Measurements from ENCODE around the gene C16orf74.
A peak's percentile ranks its signal among the peaks of the same experiment; 100 is the strongest.

C16orf74 gene

DNA sequence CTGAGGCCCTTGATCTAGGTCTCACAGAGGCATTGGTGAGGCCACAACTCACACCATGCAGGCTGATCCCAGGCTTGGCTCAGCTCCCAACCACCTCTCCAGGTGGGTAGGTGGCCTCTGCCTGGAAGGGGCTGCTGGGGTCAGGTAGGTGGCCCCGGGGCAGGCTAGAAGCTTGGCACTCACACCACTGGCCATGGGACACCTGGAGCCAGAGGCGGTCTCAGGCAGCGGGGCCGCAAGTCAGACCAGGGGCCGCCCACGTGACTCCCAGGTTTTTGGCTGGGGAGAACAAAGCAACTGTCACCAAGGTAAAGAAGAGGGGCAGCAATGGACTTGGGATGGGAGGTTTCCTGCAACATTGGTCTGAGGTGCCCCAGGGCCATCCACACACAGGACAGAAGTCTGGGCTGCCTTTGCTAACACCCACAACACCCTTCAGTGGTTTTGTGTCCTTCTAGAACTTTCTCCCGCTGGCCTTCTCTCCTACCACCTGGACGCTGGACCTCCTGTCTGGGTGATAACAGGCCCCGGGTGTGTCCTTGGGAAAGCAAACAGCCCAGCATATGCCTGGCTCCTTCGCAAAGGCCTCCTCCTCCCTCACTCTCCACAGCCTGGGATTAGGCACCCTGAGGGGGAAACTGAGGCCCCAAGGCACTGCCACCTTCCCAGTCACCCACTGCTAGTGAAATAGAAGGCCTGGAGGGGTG, 16.4 kb downstream of the C16orf74 start:
- Histone ChIP-seq H3K27me3 (no peaks in the 10 kb centered on the region), H3K4me2 (peak overlapping the region; percentile 91), H3K9me3 (no peaks in the 10 kb centered on the region), H3K4me3 (peak overlapping the region; percentile 42; the same call in 1 of the 2 replicates), H3K4me1 (peaks cover 96% of the 10 kb centered on the region), H3K36me3 (peaks cover 11% of the 10 kb centered on the region; the same call in 1 of the 2 replicates), H3K9ac (peak overlapping the region; percentile 51; the same call in 1 of the 2 replicates), H4K20me1 (peaks cover 50% of the 10 kb centered on the region), H3K27ac (peak overlapping the region; percentile 78)
- no peak for TF ChIP-seq Cebpa-rat (IDR thresholded peaks at IDR 0.05)

DNA sequence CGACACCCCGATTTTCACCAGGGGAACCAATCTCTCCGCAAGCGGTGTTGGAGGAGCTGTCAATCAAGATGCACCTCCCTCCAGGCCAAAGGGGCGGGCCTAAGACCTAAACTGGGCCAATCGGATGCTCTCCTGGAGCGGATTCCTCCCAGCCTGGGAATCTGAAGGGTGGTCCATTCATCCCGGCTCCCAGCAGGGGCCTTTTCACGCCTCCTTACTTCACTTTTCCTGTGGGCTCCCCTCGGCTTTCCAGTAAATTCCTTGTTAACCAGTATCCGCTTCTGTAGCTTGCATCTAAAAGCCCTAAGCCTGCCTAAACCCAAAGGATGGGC, 17.1 kb downstream of the C16orf74 start:
- TF ChIP-seq Cebpa-rat (IDR thresholded peaks at IDR 0.05), result no peak
- H3K4me3 ChIP-seq, result no peak overlapping the region
- peak overlapping the region; percentile 91 for H3K4me2 ChIP-seq
- peak overlapping the region; percentile 78 for H3K27ac ChIP-seq
- H3K36me3 ChIP-seq, result peaks cover 4% of the 10 kb centered on the region; the same call in 1 of the 2 replicates
- peaks cover 99% of the 10 kb centered on the region for H3K4me1 ChIP-seq
- no peak overlapping the region for H3K9ac ChIP-seq
- H3K9me3 ChIP-seq, result no peaks in the 10 kb centered on the region
- peaks cover 45% of the 10 kb centered on the region for H4K20me1 ChIP-seq
- H3K27me3 ChIP-seq, result no peaks in the 10 kb centered on the region

DNA sequence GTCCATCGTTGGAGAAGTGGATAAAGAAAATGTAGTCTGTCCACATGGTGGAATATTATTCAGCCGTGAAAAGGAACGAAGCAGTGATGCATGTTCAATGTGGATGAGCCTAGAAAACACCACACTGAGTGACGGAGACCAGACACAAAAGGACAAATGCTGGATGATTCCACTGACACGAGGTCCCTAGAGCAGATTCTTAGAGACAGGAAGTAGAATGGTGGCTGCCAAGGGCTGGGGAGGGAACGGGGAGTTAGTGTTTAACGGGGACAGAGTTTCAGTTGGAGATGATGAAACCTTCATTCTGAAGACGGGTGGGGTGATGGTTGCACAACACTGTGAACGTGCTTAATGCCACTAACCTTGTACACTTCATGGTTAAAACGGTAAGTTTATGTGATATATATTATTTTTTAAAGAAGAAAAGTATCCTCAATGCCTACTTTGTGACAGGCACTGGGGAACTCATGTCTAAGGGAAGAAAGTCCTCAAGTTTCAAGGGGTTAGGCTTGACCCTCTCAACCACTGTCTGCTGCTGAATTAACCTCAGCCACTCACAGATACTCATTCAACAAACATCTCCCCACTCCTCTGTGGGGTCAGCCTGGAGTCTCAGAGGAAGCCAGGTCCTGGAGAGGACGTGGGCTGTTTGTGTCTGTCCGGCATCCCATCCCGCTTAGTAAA, 17.6 kb downstream of the C16orf74 start:
- H3K4me3 ChIP-seq, result no peak overlapping the region
- H3K4me2 ChIP-seq, result peak overlapping the region; percentile 91
- peaks cover 40% of the 10 kb centered on the region for H4K20me1 ChIP-seq
- no peak overlapping the region for H3K9ac ChIP-seq
- H3K27ac ChIP-seq, result peak overlapping the region; percentile 78
- peak; percentile 95 for TF ChIP-seq Cebpa-rat (IDR thresholded peaks at IDR 0.05)
- peaks cover 99% of the 10 kb centered on the region for H3K4me1 ChIP-seq
- H3K36me3 ChIP-seq, result peaks cover 4% of the 10 kb centered on the region; the same call in 1 of the 2 replicates
- H3K27me3 ChIP-seq, result no peaks in the 10 kb centered on the region
- no peaks in the 10 kb centered on the region for H3K9me3 ChIP-seq

DNA sequence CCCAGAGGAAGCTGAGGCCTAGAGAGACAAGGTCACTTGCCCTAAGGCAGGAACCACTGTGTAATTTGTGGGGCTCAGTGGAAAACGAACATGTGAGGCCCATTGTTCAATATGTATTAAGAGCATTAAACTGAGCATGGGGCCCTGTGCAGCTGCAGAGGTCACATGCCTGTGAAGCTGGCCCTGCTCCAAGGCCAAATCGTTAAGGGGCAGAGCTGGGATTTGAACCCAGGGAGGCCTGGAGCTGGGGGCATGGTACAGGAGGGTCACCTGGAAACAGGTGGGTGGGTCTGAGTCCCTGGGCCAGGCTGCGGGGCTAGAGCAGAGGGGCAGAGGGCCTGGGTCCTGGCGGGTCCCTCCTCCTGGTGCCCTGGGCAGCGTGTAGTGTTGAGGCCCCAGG, 19.7 kb downstream of the C16orf74 start:
- TF ChIP-seq Cebpa-rat (IDR thresholded peaks at IDR 0.05), result no peak
- Histone ChIP-seq H3K27ac (no peak overlapping the region), H3K9me3 (no peaks in the 10 kb centered on the region), H3K27me3 (no peaks in the 10 kb centered on the region), H3K9ac (no peak overlapping the region), H3K4me2 (peak overlapping the region; percentile 90), H3K36me3 (peaks cover 21% of the 10 kb centered on the region), H3K4me3 (no peak overlapping the region), H3K4me1 (peaks cover 85% of the 10 kb centered on the region), H4K20me1 (peaks cover 19% of the 10 kb centered on the region)

DNA sequence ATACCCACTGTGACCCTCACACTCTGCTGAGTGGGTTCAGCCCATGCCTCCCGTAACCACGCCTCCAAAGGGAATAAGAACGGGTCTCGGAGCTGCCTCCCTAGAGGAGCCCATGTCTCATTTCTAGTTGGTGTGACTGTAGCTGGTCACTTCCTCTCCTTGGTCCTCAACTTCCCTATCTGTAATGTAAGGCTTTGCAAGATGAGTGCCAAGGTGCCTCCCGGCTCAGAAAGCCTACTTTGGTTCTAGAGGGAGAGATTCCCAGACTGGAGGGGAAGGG, 20.8 kb downstream of the C16orf74 start:
- H3K4me2 ChIP-seq, result peak overlapping the region; percentile 90
- peaks cover 77% of the 10 kb centered on the region for H3K4me1 ChIP-seq
- no peaks in the 10 kb centered on the region for H3K27me3 ChIP-seq
- H4K20me1 ChIP-seq, result peaks cover 8% of the 10 kb centered on the region
- H3K9me3 ChIP-seq, result no peaks in the 10 kb centered on the region
- peak overlapping the region; percentile 67; the same call in 1 of the 2 replicates for H3K9ac ChIP-seq
- peak overlapping the region; percentile 83 for H3K27ac ChIP-seq
- peak overlapping the region; percentile 41; the same call in 1 of the 2 replicates for H3K4me3 ChIP-seq
- no peak for TF ChIP-seq Cebpa-rat (IDR thresholded peaks at IDR 0.05)
- peaks cover 31% of the 10 kb centered on the region for H3K36me3 ChIP-seq

DNA sequence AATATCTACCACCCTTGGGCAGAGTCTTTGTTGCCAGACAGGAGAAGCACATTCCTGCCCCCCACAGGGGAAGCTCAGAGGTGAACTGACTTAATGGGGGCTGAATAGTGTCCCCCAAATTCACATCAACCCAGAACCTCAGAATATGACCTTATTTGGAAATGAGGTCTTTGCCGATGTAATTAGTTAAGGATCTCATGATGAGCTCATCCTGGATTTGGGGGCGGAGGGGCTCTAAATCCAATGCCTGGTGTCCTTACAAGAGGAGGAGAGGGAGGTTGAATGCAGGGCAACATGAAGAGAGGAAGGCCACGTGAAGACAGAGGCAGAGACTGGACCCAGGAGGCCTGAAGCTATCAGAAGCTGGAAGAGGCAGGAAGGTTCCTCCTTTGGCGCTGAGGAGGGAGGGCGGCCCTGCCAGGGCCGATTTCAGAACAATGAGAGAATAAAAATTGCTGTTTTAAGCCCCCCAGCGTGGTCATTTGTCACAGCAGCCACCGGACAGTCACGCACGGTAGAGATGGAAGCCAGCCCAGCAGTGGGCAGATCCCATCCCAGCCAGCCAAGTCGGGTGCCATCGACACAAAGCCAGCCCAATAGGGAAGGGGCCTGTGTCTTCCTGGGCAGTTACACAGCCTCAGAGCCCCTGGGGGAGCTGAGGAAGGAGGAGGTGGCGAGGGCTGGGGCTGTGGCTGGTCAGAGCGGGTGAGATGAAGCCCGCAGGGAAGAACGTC, 21.3 kb downstream of the C16orf74 start:
- H4K20me1 ChIP-seq, result peaks cover 3% of the 10 kb centered on the region; the same call in 1 of the 2 replicates
- peaks cover 75% of the 10 kb centered on the region for H3K4me1 ChIP-seq
- H3K9me3 ChIP-seq, result no peaks in the 10 kb centered on the region
- H3K4me2 ChIP-seq, result peak overlapping the region; percentile 90
- no peaks in the 10 kb centered on the region for H3K27me3 ChIP-seq
- peak overlapping the region; percentile 83 for H3K27ac ChIP-seq
- H3K9ac ChIP-seq, result peak overlapping the region; percentile 67
- peak overlapping the region; percentile 41 for H3K4me3 ChIP-seq
- TF ChIP-seq Cebpa-rat (IDR thresholded peaks at IDR 0.05), result no peak
- peaks cover 36% of the 10 kb centered on the region for H3K36me3 ChIP-seq

DNA sequence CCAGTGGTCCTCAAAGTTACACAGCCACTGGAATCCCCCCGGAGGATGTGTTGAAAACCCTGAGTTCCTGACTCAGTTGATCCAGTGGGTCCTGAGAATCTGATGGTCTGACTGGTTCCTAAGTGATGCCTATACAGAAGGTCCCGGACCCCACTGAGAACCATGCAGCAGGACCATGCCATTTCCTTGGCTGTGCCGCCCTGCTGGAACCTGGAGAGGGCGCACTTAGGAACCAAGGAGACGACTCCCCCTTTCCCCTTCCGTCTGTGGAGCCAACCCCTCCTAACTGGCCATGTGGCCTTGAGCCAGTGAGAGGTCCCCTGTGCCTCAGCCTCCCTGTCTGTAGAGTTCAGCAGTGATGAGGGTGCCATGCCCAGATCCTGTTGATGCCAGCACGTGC, 22.0 kb downstream of the C16orf74 start:
- Histone ChIP-seq H3K9me3 (no peaks in the 10 kb centered on the region), H3K27me3 (no peaks in the 10 kb centered on the region), H3K9ac (peak overlapping the region; percentile 67; the same call in 1 of the 2 replicates), H3K4me3 (no peak overlapping the region), H3K4me2 (peak overlapping the region; percentile 90), H3K4me1 (peaks cover 68% of the 10 kb centered on the region), H3K36me3 (peaks cover 40% of the 10 kb centered on the region), H4K20me1 (no peaks in the 10 kb centered on the region), H3K27ac (peak overlapping the region; percentile 83)
- no peak for TF ChIP-seq Cebpa-rat (IDR thresholded peaks at IDR 0.05)

DNA sequence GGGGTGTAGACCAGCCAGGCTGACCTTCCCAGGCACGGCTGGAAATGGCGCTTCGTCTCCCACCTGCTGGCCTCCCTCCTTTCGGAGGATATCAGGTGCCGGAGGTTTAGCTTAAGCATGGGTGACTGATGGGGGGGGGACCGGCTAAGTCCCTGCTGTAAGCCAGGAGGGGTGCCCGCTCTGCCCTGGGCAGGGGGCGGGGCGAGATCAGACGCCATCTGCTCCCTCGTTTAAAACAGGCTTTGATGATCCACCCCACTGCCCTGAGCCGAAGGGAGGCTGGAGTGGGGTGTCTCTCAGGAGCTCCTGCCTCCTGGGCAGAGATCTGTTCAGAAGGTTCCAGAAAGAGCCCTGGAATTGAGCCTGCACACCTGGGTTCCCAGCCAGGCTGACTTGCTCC, 26.0 kb downstream of the C16orf74 start:
- Histone ChIP-seq H3K9me3 (no peaks in the 10 kb centered on the region), H4K20me1 (peaks cover 4% of the 10 kb centered on the region; the same call in 1 of the 2 replicates), H3K27me3 (no peaks in the 10 kb centered on the region), H3K36me3 (peaks cover 43% of the 10 kb centered on the region), H3K4me1 (peaks cover 46% of the 10 kb centered on the region), H3K27ac (no peak overlapping the region), H3K4me2 (no peak overlapping the region), H3K4me3 (no peak overlapping the region), H3K9ac (no peak overlapping the region)
- TF ChIP-seq Cebpa-rat (IDR thresholded peaks at IDR 0.05), result no peak

DNA sequence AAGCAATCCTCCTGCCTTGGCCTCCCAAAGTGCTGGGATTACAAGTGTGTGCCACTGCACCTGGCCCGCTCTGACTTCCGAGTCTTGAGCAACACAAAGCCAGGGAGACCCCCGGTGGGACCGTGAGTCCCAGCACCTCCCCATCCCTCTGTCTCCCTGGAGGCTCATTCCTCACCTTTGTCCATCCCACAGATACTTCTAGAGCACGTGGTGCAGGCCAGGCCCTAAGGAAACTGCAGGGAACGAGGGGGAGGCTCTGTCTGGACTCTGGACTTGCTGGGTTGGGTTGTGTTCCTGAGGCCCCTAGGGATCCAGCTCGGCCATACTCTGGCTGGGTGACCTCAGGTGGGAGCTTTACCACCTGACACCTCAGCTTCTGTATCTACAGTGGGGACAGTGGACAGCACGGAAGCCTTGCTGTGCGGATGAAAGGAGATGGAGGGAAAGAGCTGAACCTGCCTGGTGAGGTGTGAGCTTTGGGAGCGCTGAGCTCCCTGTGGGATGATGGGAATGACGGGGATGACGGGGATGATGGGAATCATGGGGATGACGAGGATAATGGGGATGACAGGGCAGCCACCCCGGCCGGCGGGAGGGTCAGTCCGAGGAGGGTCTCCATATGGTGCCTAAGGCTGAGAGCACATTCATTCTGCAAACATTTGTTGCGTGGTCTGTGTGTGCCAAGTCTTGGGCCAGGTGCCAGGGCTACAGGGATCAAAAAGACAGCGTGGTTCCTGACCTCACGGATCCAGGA, 26.6 kb downstream of the C16orf74 start:
- TF ChIP-seq Cebpa-rat (IDR thresholded peaks at IDR 0.05), result no peak
- H3K4me2 ChIP-seq, result no peak overlapping the region

More for the DNA sequence above, 26.6 kb downstream of the C16orf74 start:
- Histone ChIP-seq H3K27me3 (no peaks in the 10 kb centered on the region), H3K27ac (no peak overlapping the region), H3K36me3 (peaks cover 43% of the 10 kb centered on the region), H3K9me3 (no peaks in the 10 kb centered on the region), H3K4me3 (no peak overlapping the region), H3K9ac (no peak overlapping the region), H3K4me1 (peaks cover 39% of the 10 kb centered on the region), H4K20me1 (peaks cover 6% of the 10 kb centered on the region; the same call in 1 of the 2 replicates)

All from BLaER1 (cell line).